SK-N-SH (cell line): ENCODE results near the gene DTNBP1. TPM values are rescaled to one million over a fixed set of nuclear protein-coding genes. Genes with fewer than 3 reads are reported as not detected.

ENCODE experiments used
- CTCF ChIA-PET: fragments of 300-600, 350-600 bp; formaldehyde crosslinking; extraction: SDS; loops from one replicate; lab custom pipeline; 2021; lab: Yijun Ruan, JAX
- POLR2A ChIA-PET: fragments of 350-600 bp; sonication (Branson Sonifier 250); formaldehyde crosslinking; extraction: SDS; loops from one replicate; lab custom pipeline; 2020; ENCODE audit warnings: antibody characterized with exemption, inconsistent platforms; lab: Yijun Ruan, JAX
- DNase-seq: peaks from one replicate; pipeline ENCODE4 v3.0.0; 2012
- H2AFZ ChIP-seq: fragments of 200-600 bp; sonication (generic); 2 replicates; pipeline ENCODE4 v1.8.1; 2016; ENCODE audit warnings: antibody characterized with exemption, mild to moderate bottlenecking, low read depth
- H3F3A ChIP-seq: fragments of 200-600 bp; sonication (generic); replicated peaks from 2 replicates; pipeline ENCODE3; 2016; ENCODE audit warnings: antibody characterized with exemption, mild to moderate bottlenecking; ENCODE audit not compliant: insufficient read depth
- H3K27ac ChIP-seq, 2 experiments: fragments of 200-500 bp in 1 of 2; fragments of 200-600 bp in 1 of 2; sonication (Bioruptor generic) in 1 of 2; sonication (generic), shearing (Covaris generic) in 1 of 2; 2 replicates each; pipeline versions ENCODE4 v1.5.1 to v1.6.1; 2014 to 2016; ENCODE audit warnings: low read depth in 2 of 2, inconsistent platforms in 1 of 2, low read length in 1 of 2, mild to moderate bottlenecking in 1 of 2, mixed read lengths in 1 of 2
- H3K27me3 ChIP-seq: fragments of 200-600 bp; sonication (generic), shearing (Covaris generic); 2 replicates; pipeline ENCODE4 v1.6.1; 2016; ENCODE audit warnings: mixed run types; ENCODE audit not compliant: insufficient read depth
- H3K36me3 ChIP-seq, 2 experiments: fragments of 200-500 bp in 1 of 2; fragments of 200-600 bp in 1 of 2; sonication (Bioruptor generic) in 1 of 2; sonication (generic) in 1 of 2; replicated peaks in 1 of 2; 2 replicates each; pipeline versions ENCODE3 to v1.5.1; 2014 to 2016; ENCODE audit warnings: low read length in 1 of 2, mild to moderate bottlenecking in 1 of 2; ENCODE audit not compliant: insufficient read depth in 2 of 2, control insufficient read depth in 1 of 2
- H3K4me1 ChIP-seq, 2 experiments: fragments of 200-500 bp in 1 of 2; fragments of 200-600 bp in 1 of 2; sonication (Bioruptor generic) in 1 of 2; sonication (generic), shearing (Covaris generic) in 1 of 2; 2 replicates each; pipeline versions ENCODE4 v1.5.1 to v1.6.1; 2014 to 2016; ENCODE audit warnings: low read depth in 1 of 2, low read length in 1 of 2, mixed run types in 1 of 2; ENCODE audit not compliant: insufficient read depth in 2 of 2, control insufficient read depth in 1 of 2
- H3K4me2 ChIP-seq: fragments of 200-600 bp; sonication (generic), shearing (Covaris generic); 2 replicates; pipeline ENCODE4 v1.6.1; 2017; ENCODE audit warnings: mixed run types
- H3K4me3 ChIP-seq, 2 experiments: fragments of 200-500 bp in 1 of 2; fragments of 200-600 bp in 1 of 2; sonication (Bioruptor generic) in 1 of 2; sonication (generic), shearing (Covaris generic) in 1 of 2; 2 replicates each; pipeline versions ENCODE4 v1.5.1 to v1.8.1; 2014 to 2016; ENCODE audit warnings: low read depth in 2 of 2, inconsistent platforms in 1 of 2, low read length in 1 of 2, mild to moderate bottlenecking in 1 of 2, mixed read lengths in 1 of 2, moderate library complexity in 1 of 2
- H3K79me2 ChIP-seq: fragments of 200-600 bp; sonication (generic); 2 replicates; pipeline ENCODE4 v1.8.1; 2017; ENCODE audit warnings: mild to moderate bottlenecking; ENCODE audit not compliant: insufficient read depth
- H3K9ac ChIP-seq: fragments of 200-600 bp; sonication (generic); 2 replicates; pipeline ENCODE4 v1.6.1; 2017; ENCODE audit warnings: mixed run types
- H3K9me2 ChIP-seq: fragments of 200-600 bp; sonication (generic); 2 replicates; pipeline ENCODE4 v1.6.1; 2017; ENCODE audit warnings: mixed run types
- H3K9me3 ChIP-seq: fragments of 200-600 bp; sonication (generic); 2 replicates; pipeline ENCODE4 v1.6.1; 2017; ENCODE audit warnings: mixed run types, mild to moderate bottlenecking, moderate library complexity
- H4K20me1 ChIP-seq: fragments of 200-600 bp; sonication (generic); 2 replicates; pipeline ENCODE4 v1.6.1; 2017; ENCODE audit warnings: mild to moderate bottlenecking, mixed run types; ENCODE audit not compliant: insufficient read depth
- EZH2phosphoT487 ChIP-seq: fragments of 200-600 bp; sonication (generic); IDR thresholded peaks from 2 replicates; pipeline ENCODE4 v1.6.1; 2017; ENCODE audit warnings: low read depth, mixed run types, mild to moderate bottlenecking, antibody characterized with exemption, moderate library complexity, borderline replicate concordance
- FOXJ3 ChIP-seq: sonication (generic); formaldehyde crosslinking; IDR thresholded peaks from 2 replicates; pipeline ENCODE4 v1.5.1; 2020; ENCODE audit warnings: mild to moderate bottlenecking, missing genetic modification reagents
- GABPA ChIP-seq: IDR thresholded peaks from 2 replicates; pipeline ENCODE4 v1.4.0; 2012; ENCODE audit warnings: low read depth, mild to moderate bottlenecking
- MXI1 ChIP-seq: IDR thresholded peaks from 2 replicates; pipeline ENCODE4 v1.6.1; 2012; ENCODE audit warnings: mild to moderate bottlenecking, low read depth, low read length, improper control_type of control experiment
- NRF1 ChIP-seq: IDR thresholded peaks from 2 replicates; pipeline ENCODE4 v1.6.1; 2012; ENCODE audit warnings: low read depth, mild to moderate bottlenecking, low read length
- POLR2AphosphoS5 ChIP-seq: IDR thresholded peaks from 2 replicates; pipeline ENCODE4 v1.6.1; 2012; ENCODE audit warnings: low read depth, low read length
- RCOR1 ChIP-seq: fragments of 150-350 bp; IDR thresholded peaks from 2 replicates; pipeline ENCODE4 v1.6.1; 2017; ENCODE audit warnings: antibody characterized with exemption, low read length
- RFX5 ChIP-seq: IDR thresholded peaks from 2 replicates; pipeline ENCODE4 v1.6.1; 2012; ENCODE audit warnings: mild to moderate bottlenecking, improper control_type of control experiment, low read length
- RXRA ChIP-seq: IDR thresholded peaks from 2 replicates; pipeline ENCODE4 v1.4.0; 2012; ENCODE audit warnings: low read depth, mild to moderate bottlenecking, borderline replicate concordance
- SIN3A ChIP-seq: IDR thresholded peaks from 2 replicates; pipeline ENCODE4 v1.6.1; 2012; ENCODE audit warnings: low read depth, mild to moderate bottlenecking, low read length, moderate library complexity, borderline replicate concordance
- TAF1 ChIP-seq: IDR thresholded peaks from 2 replicates; pipeline ENCODE4 v1.6.1; 2012; ENCODE audit warnings: low read depth, mild to moderate bottlenecking, low read length, moderate library complexity, borderline replicate concordance
- YY1 ChIP-seq: IDR thresholded peaks from 2 replicates; pipeline ENCODE4 v1.4.0; 2012; ENCODE audit warnings: low read depth, mild to moderate bottlenecking
- ZBTB33 ChIP-seq: IDR thresholded peaks from 2 replicates; pipeline ENCODE4 v1.4.0; 2012; ENCODE audit warnings: low read depth, borderline replicate concordance
- WGBS: methylation state at CpG from one replicate; pipeline ENCODE4 v1.1.6; 2017; ENCODE audit warnings: low lambda C conversion rate; 5-methylcytosine and 5-hydroxymethylcytosine counted together
- polyA plus RNA-seq, 3 experiments: library from polyadenylated mRNA; depleted of rRNA; stranded (reverse); fragments of >200 nt; gene quantifications; 2 replicates each; pipeline ENCODE4 v1.2.3, GENCODE V29; 2012
- TF ChIP-seq, protein P1 (sequence below): IDR thresholded peaks from 2 replicates; pipeline ENCODE4 v1.4.0; 2012; ENCODE audit warnings: low read depth
- TF ChIP-seq, protein P2 (sequence below): IDR thresholded peaks from 2 replicates; pipeline ENCODE4 v1.6.1; 2012; ENCODE audit warnings: mild to moderate bottlenecking, low read depth, low read length, moderate library complexity
- TF ChIP-seq, protein P3 (sequence below): fragments of 150-350 bp; IDR thresholded peaks from 2 replicates; pipeline ENCODE4 v1.6.1; 2016; ENCODE audit warnings: mild to moderate bottlenecking, low read depth, low read length

Gene DTNBP1
- polyA plus RNA-seq, 1 of the 3 experiments (the other 2 are of a cell fraction), result 19.7 TPM

DNA sequence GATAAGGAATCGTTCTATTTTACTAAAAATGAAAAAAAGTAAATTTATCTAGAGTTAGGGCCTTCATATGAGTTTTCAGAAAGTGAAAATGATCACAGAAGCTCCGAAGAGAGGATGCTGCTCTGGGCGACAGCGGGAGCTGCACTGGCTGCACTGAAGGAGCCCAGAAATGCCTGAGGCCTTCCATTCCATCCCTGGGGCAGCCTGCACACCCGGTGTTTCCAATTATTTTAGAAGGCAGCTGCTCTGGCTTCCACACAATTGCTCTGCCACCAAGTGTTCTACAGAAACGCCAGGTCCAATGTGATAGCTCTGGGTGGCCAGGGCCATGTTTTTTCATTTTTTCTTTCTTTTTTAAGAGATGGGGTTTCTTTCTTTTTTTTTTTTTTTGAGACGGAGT, 3.6 kb downstream of the DTNBP1 start:
- H2AFZ ChIP-seq, result no peak overlapping the region
- 85% methylated on average over 7 of the region's 7 CpGs for WGBS
- no peaks in the 10 kb centered on the region for H4K20me1 ChIP-seq
- H3K27me3 ChIP-seq, result no peaks in the 10 kb centered on the region
- no peak for DNase-seq
- peaks cover 17% of the 10 kb centered on the region for H3K79me2 ChIP-seq
- H3K9ac ChIP-seq, result no peak overlapping the region
- TF ChIP-seq, protein P1, sequence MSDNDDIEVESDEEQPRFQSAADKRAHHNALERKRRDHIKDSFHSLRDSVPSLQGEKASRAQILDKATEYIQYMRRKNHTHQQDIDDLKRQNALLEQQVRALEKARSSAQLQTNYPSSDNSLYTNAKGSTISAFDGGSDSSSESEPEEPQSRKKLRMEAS, result no peak
- TF ChIP-seq RXRA, result no peak
- no peak for TF ChIP-seq EZH2phosphoT487
- TF ChIP-seq SIN3A, result no peak
- no peak for TF ChIP-seq YY1
- TF ChIP-seq GABPA, result no peak
- TF ChIP-seq TAF1, result no peak
- TF ChIP-seq, protein P2, sequence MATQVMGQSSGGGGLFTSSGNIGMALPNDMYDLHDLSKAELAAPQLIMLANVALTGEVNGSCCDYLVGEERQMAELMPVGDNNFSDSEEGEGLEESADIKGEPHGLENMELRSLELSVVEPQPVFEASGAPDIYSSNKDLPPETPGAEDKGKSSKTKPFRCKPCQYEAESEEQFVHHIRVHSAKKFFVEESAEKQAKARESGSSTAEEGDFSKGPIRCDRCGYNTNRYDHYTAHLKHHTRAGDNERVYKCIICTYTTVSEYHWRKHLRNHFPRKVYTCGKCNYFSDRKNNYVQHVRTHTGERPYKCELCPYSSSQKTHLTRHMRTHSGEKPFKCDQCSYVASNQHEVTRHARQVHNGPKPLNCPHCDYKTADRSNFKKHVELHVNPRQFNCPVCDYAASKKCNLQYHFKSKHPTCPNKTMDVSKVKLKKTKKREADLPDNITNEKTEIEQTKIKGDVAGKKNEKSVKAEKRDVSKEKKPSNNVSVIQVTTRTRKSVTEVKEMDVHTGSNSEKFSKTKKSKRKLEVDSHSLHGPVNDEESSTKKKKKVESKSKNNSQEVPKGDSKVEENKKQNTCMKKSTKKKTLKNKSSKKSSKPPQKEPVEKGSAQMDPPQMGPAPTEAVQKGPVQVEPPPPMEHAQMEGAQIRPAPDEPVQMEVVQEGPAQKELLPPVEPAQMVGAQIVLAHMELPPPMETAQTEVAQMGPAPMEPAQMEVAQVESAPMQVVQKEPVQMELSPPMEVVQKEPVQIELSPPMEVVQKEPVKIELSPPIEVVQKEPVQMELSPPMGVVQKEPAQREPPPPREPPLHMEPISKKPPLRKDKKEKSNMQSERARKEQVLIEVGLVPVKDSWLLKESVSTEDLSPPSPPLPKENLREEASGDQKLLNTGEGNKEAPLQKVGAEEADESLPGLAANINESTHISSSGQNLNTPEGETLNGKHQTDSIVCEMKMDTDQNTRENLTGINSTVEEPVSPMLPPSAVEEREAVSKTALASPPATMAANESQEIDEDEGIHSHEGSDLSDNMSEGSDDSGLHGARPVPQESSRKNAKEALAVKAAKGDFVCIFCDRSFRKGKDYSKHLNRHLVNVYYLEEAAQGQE, result no peak
- no peak for TF ChIP-seq MXI1
- TF ChIP-seq, protein P3, sequence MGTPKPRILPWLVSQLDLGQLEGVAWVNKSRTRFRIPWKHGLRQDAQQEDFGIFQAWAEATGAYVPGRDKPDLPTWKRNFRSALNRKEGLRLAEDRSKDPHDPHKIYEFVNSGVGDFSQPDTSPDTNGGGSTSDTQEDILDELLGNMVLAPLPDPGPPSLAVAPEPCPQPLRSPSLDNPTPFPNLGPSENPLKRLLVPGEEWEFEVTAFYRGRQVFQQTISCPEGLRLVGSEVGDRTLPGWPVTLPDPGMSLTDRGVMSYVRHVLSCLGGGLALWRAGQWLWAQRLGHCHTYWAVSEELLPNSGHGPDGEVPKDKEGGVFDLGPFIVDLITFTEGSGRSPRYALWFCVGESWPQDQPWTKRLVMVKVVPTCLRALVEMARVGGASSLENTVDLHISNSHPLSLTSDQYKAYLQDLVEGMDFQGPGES, result no peak
- no peak for TF ChIP-seq FOXJ3
- no peak for TF ChIP-seq POLR2AphosphoS5
- TF ChIP-seq NRF1, result no peak
- no peak for TF ChIP-seq ZBTB33
- no peak for TF ChIP-seq RFX5
- no peak for TF ChIP-seq RCOR1
- ChIA-PET POLR2A (interaction anchor here (0.6 kb wide), 1 partner anchor 881 kb away, joined by 3 read pairs; no protein-coding TSS in a partner anchor), CTCF (interaction anchor here (0.7 to 1.5 kb wide), 3 partner anchors 36 to 524 kb away, joined by 3 to 4 read pairs (median 3); no protein-coding TSS in a partner anchor)
- no peaks in the 10 kb centered on the region for H3F3A ChIP-seq
- H3K4me3 ChIP-seq, result no peak overlapping the region
- no peak overlapping the region for H3K4me2 ChIP-seq
- peaks cover 3 to 6% of the 10 kb centered on the region in 2 experiments for H3K36me3 ChIP-seq
- H3K9me2 ChIP-seq, result no peaks in the 10 kb centered on the region
- no peak overlapping the region for H3K27ac ChIP-seq
- H3K4me1 ChIP-seq, result peaks cover under 1 to 15% of the 10 kb centered on the region in 2 experiments; a peak in 2 of 4 replicates
- H3K9me3 ChIP-seq, result no peaks in the 10 kb centered on the region
